HG02588 (cell line): ENCODE results near the gene SETD4.
"Not testable (repeated sequence)": the region's sequence is repeated elsewhere in the genome, so short reads cannot be mapped to it uniquely, and the experiment has no call there.

Source experiments
- ATAC-seq: cut with Tn5 transposase; IDR thresholded peaks from one replicate; pipeline ENCODE4 v1.9.1; 2021; ENCODE audit warnings: mild to moderate bottlenecking, moderate library complexity; ENCODE audit not compliant: unreplicated experiment

The SETD4 gene

GRCh38 chr21:36079010-36079649 lies 18.8 kb upstream of the SETD4 start:
- no peak for ATAC-seq

DNA sequence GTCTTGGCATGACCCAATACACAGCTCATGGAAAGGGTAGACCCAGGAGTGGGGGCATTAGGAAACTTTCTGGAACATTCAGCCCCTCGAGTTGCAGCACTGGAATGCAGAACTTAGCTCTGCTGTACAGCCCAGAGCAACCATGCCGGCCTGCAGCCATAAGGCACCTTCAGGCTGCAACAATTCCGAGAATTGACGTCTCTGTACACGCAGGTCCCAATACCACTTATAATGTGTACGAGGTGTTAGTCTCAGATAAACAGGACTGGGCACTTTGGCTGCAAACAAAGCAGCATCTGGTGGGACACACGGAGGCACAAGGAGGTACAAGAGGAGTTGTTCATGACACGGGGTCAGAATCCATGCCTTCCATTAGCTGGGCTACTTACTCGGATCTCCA lies 17.4 kb upstream of the SETD4 start:
- no peak for ATAC-seq

DNA sequence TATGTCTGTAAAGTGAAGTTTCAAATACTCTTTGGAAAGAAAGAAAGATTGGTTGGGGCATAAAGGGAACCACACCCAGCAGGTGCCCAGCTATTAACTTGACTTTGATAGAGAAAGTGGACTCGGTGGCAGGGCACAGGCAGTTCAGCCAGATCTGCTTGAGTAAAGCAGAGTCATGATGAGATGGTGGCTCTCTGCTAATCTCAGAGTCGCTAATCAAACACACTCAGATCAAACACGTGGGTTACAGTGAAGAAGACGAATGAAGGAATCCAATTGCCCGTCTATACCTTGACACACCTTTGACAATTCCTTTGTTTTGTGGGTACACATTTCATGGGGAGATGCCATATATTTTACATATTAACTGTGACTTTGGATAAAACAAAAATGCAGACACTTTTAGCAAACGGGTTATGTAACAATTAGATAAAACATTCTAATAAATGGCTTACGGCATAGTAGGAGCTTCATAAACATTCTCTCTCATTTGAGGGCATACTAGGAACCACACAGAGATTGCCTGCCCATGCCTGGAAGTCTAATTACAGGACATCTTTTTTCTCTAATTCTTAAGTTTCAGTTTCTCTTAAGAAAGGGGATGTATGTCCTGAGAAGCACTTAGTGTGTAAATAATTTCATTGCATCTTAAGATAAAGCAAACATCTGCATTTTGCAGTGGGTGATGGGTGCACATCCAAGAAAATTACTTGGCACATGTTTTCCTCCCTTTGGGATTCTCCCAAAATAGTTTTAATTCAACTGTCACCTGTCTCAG lies 16.7 kb upstream of the SETD4 start:
- no peak for ATAC-seq

DNA sequence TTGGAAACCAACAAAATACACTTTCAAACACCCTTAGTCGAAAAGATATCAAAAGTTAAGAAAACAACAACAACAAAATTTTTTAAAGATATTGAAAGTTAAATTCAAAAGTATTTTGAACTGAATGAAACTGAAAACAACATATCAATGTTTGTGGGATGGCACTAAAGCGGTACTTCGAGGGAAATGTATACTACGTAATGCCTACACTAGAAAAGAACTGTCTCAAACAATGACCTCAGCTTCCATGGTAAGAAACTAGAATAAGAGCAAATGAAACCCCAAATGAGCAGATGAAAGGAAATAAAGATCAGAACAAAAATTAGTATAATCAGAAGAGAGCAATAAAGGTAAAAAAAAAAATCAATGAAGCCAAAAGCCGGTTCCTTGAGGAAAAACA lies 15.6 kb upstream of the SETD4 start:
- no peak for ATAC-seq

DNA sequence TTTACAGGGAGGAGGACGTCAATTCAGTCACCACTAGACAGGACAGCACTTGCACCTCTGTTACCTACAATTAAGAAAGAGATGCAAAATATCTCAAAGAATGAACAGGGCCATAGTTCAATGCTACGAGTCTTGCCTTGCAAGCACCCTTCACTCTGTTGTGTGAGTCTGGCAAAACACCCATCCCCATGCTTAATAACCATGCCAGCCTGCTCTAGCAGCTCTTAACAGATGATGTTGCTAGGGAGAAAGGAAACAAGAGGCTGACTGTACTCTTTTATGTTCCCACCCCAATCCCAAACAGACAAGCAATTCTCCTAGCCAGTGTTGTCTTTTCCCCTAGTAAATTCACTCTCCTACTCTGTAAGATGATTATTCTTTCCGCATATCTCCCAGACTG lies 14.8 kb upstream of the SETD4 start:
- no peak for ATAC-seq

- ATAC-seq, result not testable (repeated sequence)
Measured at GRCh38 chr21:36073911-36074310, 13.6 kb upstream of the SETD4 start.

DNA sequence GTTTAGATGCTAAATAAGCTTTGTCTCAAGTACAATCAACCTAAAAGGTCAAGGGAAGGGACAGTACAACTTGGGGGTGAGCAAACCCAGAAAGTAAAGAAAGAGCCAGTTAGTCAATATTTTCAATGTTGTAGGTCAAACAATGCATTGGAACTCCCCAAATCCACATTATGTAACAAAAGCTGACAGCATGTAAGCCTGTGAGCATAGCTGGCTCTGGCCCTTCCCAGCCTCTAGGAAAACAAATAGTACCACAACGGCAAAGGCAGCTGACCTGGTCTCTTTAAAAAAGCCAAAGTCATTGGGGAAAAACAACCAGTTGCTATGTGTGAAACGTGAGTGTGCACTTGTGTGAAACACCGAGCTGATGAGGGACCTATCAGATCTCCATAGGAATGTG lies 12.9 kb upstream of the SETD4 start:
- ATAC-seq, result no peak

GRCh38 chr21:36072453-36073162 lies 12.3 kb upstream of the SETD4 start:
- no peak for ATAC-seq

DNA sequence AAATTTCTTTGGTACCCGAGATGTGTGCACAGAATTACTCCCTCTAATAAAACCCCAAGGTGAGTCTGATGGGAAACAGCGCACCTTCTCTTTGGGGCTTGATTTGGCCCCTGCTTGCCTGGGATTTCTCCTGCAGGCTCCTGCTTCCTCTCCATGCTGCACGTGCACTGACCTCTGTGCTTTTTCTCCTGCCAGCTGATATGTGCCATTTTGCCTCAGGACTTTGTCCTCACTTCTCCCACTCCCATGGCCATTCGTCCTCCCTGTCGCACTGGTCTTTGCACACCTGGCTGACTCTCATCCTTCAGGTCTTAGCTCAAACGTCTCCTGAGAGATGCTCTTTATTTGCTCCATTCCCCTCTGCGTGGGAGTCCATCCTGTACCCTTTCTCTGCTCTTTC lies 10.7 kb upstream of the SETD4 start:
- ATAC-seq, result no peak

GRCh38 chr21:36069713-36070583 lies 9.6 kb upstream of the SETD4 start, which contains the start of gene CBR1:
CBR1 (plus strand) TSS chr21:36070024; CDS start chr21:36070116, 92 bp downstream.
- peak; percentile 94 for ATAC-seq

GRCh38 chr21:36068748-36069398 lies 8.5 kb upstream of the SETD4 start:
- ATAC-seq, result no peak

- ATAC-seq, result no peak
Measured at GRCh38 chr21:36065497-36066036, 5.2 kb upstream of the SETD4 start.

- ATAC-seq, result no peak
Measured at GRCh38 chr21:36064085-36064460, 3.7 kb upstream of the SETD4 start.

- ATAC-seq, result no peak
Measured at GRCh38 chr21:36063375-36064084, 3.2 kb upstream of the SETD4 start.

GRCh38 chr21:36061445-36061844 lies 1.1 kb upstream of the SETD4 start:
- ATAC-seq, result no peak

DNA sequence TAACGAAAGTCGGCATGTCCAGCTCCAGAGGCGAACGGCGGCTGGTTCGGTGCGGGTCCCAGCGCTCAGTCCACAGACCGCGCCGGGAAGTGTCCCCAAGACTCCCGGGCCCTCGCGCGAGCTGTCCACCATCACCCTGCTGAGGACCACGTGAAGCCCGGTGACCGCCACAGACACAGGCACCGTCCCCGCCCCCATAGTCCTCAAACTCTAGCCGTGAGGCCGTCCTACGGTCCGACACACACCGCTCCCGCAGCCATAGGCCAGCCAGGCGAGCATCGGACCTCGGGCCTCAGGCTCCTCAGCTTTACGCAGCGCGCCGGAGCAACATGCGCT lies 535 bp downstream of the SETD4 start:
- ATAC-seq, result peak; percentile 48

GRCh38 chr21:36055551-36055950 lies 4.8 kb downstream of the SETD4 start:
- no peak for ATAC-seq

- ATAC-seq, result no peak
Measured at GRCh38 chr21:36053715-36054062, 6.6 kb downstream of the SETD4 start.

GRCh38 chr21:36052860-36053714 lies 7.2 kb downstream of the SETD4 start:
- no peak for ATAC-seq
